ENCODE data around the gene KLK8.

KLK8 gene

DNA sequence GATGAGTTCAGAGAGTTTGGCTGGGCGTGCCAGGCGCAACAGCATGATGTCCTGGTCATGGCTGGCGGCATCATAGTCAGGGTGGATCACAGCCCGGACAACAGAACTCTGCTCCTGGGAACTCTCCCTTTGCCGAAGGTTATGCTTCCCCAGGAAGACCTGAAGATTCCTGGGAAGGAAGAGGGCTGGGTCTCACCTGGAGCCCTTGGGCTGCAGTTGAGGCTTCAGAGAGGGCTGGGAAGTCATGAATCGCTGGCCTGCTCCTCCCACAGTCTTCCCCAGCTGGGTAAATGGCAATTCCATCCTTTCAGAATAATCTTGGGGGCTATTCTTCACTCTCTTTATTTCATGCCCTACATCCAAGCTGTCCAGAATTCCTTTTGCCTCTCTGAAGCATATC lies 38.0 kb downstream of the KLK8 start:
- Histone ChIP-seq H4K12ac (ENCODE audit: low read depth, low read length) (no peak overlapping the region), H3K4me3 (ENCODE audit: low read depth, low read length) (no peak overlapping the region), H3K36me3 (ENCODE audit: control insufficient read depth in 1 of 2, insufficient read depth in 2 of 2, low read length in 2 of 2) (peaks cover 0 to 2% of the 10 kb centered on the region in 2 experiments), H2BK12ac (ENCODE audit: low read length) (no peak overlapping the region), H3K4me1 (ENCODE audit: control insufficient read depth in 1 of 2, insufficient read depth in 2 of 2, low read length in 2 of 2) (peaks cover 5 to 6% of the 10 kb centered on the region in 2 experiments), H3K79me1 (ENCODE audit: low read length) (peaks cover 4% of the 10 kb centered on the region), H3K27ac (ENCODE audit: low read depth, low read length) (no peak overlapping the region), H3K4ac (ENCODE audit: low read depth, low read length) (no peak overlapping the region), H2BK120ac (ENCODE audit: insufficient read depth, low read length, poor library complexity) (no peak overlapping the region), H4K91ac (ENCODE audit: low read depth, low read length) (no peak overlapping the region), H3K27me3 (ENCODE audit: insufficient read depth, low read length) (no peaks in the 10 kb centered on the region), H3K9me3 (ENCODE audit: insufficient read depth, low read depth, low read length) (no peaks in the 10 kb centered on the region), H2AK5ac (ENCODE audit: low read length) (no peak overlapping the region), H3K4me2 (ENCODE audit: low read length) (no peak overlapping the region), H3K9ac (ENCODE audit: low read length) (no peak overlapping the region), H3K14ac (ENCODE audit: low read length) (no peak overlapping the region), H2AFZ (ENCODE audit: insufficient read depth, low read length, poor library complexity) (no peak overlapping the region), H3K18ac (ENCODE audit: low read length) (no peak overlapping the region), H4K8ac (ENCODE audit: low read depth, low read length) (no peak overlapping the region), H3K23ac (ENCODE audit: low read length) (no peak overlapping the region), H2BK5ac (ENCODE audit: low read depth, low read length, poor library complexity) (no peak overlapping the region), H3K79me2 (ENCODE audit: control insufficient read depth, insufficient read depth, low read length, poor library complexity) (no peaks in the 10 kb centered on the region)
- no peak for DNase-seq
- WGBS (ENCODE audit: extremely low coverage, insufficient coverage, insufficient read length): no CpG with 5 or more reads among the region's 6 CpGs

GRCh38 chr19:50962245-50962644 lies 39.2 kb downstream of the KLK8 start:
- Histone ChIP-seq H2AK5ac (ENCODE audit: low read length) (no peak overlapping the region), H3K27me3 (ENCODE audit: insufficient read depth, low read length) (no peaks in the 10 kb centered on the region), H3K4me1 (ENCODE audit: control insufficient read depth in 1 of 2, insufficient read depth in 2 of 2, low read length in 2 of 2) (no peaks in the 10 kb centered on the region), H3K23ac (ENCODE audit: low read length) (no peak overlapping the region), H3K9me3 (ENCODE audit: insufficient read depth, low read depth, low read length) (no peaks in the 10 kb centered on the region), H3K4me3 (ENCODE audit: low read depth, low read length) (no peak overlapping the region), H3K79me2 (ENCODE audit: control insufficient read depth, insufficient read depth, low read length, poor library complexity) (no peaks in the 10 kb centered on the region), H2BK5ac (ENCODE audit: low read depth, low read length, poor library complexity) (no peak overlapping the region), H3K4me2 (ENCODE audit: low read length) (no peak overlapping the region), H3K79me1 (ENCODE audit: low read length) (no peaks in the 10 kb centered on the region), H4K91ac (ENCODE audit: low read depth, low read length) (no peak overlapping the region), H3K9ac (ENCODE audit: low read length) (no peak overlapping the region), H2AFZ (ENCODE audit: insufficient read depth, low read length, poor library complexity) (no peak overlapping the region), H3K36me3 (ENCODE audit: control insufficient read depth in 1 of 2, insufficient read depth in 2 of 2, low read length in 2 of 2) (peaks cover 0 to 2% of the 10 kb centered on the region in 2 experiments), H4K12ac (ENCODE audit: low read depth, low read length) (no peak overlapping the region), H3K18ac (ENCODE audit: low read length) (no peak overlapping the region), H4K8ac (ENCODE audit: low read depth, low read length) (no peak overlapping the region), H3K27ac (ENCODE audit: low read depth, low read length) (no peak overlapping the region), H2BK120ac (ENCODE audit: insufficient read depth, low read length, poor library complexity) (no peak overlapping the region), H3K4ac (ENCODE audit: low read depth, low read length) (no peak overlapping the region), H2BK12ac (ENCODE audit: low read length) (no peak overlapping the region), H3K14ac (ENCODE audit: low read length) (no peak overlapping the region)
- no peak for DNase-seq
- WGBS (ENCODE audit: extremely low coverage, insufficient coverage, insufficient read length): no CpG with 5 or more reads among the region's 1 CpG

GRCh38 chr19:50959731-50960500 lies 41.5 kb downstream of the KLK8 start:
- Histone ChIP-seq H3K4me3 (ENCODE audit: low read depth, low read length) (no peak overlapping the region), H3K79me1 (ENCODE audit: low read length) (no peaks in the 10 kb centered on the region), H2AK5ac (ENCODE audit: low read length) (no peak overlapping the region), H3K36me3 (ENCODE audit: control insufficient read depth in 1 of 2, insufficient read depth in 2 of 2, low read length in 2 of 2) (peaks cover 0 to 2% of the 10 kb centered on the region in 2 experiments), H4K91ac (ENCODE audit: low read depth, low read length) (no peak overlapping the region), H4K12ac (ENCODE audit: low read depth, low read length) (no peak overlapping the region), H3K9me3 (ENCODE audit: insufficient read depth, low read depth, low read length) (no peaks in the 10 kb centered on the region), H4K8ac (ENCODE audit: low read depth, low read length) (no peak overlapping the region), H3K14ac (ENCODE audit: low read length) (no peak overlapping the region), H3K79me2 (ENCODE audit: control insufficient read depth, insufficient read depth, low read length, poor library complexity) (no peaks in the 10 kb centered on the region), H3K4me1 (ENCODE audit: control insufficient read depth in 1 of 2, insufficient read depth in 2 of 2, low read length in 2 of 2) (no peaks in the 10 kb centered on the region), H3K23ac (ENCODE audit: low read length) (no peak overlapping the region), H2BK12ac (ENCODE audit: low read length) (no peak overlapping the region), H3K27ac (ENCODE audit: low read depth, low read length) (no peak overlapping the region), H2AFZ (ENCODE audit: insufficient read depth, low read length, poor library complexity) (no peak overlapping the region), H3K4me2 (ENCODE audit: low read length) (no peak overlapping the region), H2BK5ac (ENCODE audit: low read depth, low read length, poor library complexity) (no peak overlapping the region), H3K4ac (ENCODE audit: low read depth, low read length) (no peak overlapping the region), H3K18ac (ENCODE audit: low read length) (no peak overlapping the region), H3K27me3 (ENCODE audit: insufficient read depth, low read length) (no peaks in the 10 kb centered on the region), H2BK120ac (ENCODE audit: insufficient read depth, low read length, poor library complexity) (no peak overlapping the region), H3K9ac (ENCODE audit: low read length) (no peak overlapping the region)
- no peak for DNase-seq
- WGBS (ENCODE audit: extremely low coverage, insufficient coverage, insufficient read length): no CpG with 5 or more reads among the region's 9 CpGs

DNA sequence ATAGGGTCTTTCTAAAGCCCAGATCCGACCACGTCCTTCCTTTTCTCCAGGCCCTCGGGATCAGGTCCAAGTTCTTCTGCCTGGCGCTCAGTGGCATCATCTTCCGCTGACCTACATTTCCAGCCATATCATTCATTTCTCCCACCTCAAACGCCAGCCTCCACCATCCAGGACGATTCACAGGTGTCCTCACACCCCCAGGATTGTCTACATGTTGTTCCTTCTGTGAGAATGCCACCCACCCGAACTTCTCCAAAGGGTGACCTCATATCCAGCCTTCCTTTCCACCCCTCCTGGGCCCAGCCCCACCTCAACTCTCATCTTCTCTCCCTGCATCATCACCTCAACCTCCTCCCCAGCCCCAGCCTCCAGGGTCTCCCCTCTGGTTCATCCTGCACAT lies 43.8 kb downstream of the KLK8 start:
- Histone ChIP-seq H4K8ac (ENCODE audit: low read depth, low read length) (no peak overlapping the region), H3K4me2 (ENCODE audit: low read length) (no peak overlapping the region), H2BK5ac (ENCODE audit: low read depth, low read length, poor library complexity) (no peak overlapping the region), H3K9me3 (ENCODE audit: insufficient read depth, low read depth, low read length) (no peaks in the 10 kb centered on the region), H3K4ac (ENCODE audit: low read depth, low read length) (no peak overlapping the region), H3K27me3 (ENCODE audit: insufficient read depth, low read length) (no peaks in the 10 kb centered on the region), H3K4me1 (ENCODE audit: control insufficient read depth in 1 of 2, insufficient read depth in 2 of 2, low read length in 2 of 2) (no peaks in the 10 kb centered on the region), H3K79me1 (ENCODE audit: low read length) (no peaks in the 10 kb centered on the region), H3K4me3 (ENCODE audit: low read depth, low read length) (no peak overlapping the region), H3K23ac (ENCODE audit: low read length) (no peak overlapping the region), H4K91ac (ENCODE audit: low read depth, low read length) (no peak overlapping the region), H4K12ac (ENCODE audit: low read depth, low read length) (no peak overlapping the region), H3K14ac (ENCODE audit: low read length) (no peak overlapping the region), H3K18ac (ENCODE audit: low read length) (no peak overlapping the region), H2BK120ac (ENCODE audit: insufficient read depth, low read length, poor library complexity) (no peak overlapping the region), H2AFZ (ENCODE audit: insufficient read depth, low read length, poor library complexity) (no peak overlapping the region), H3K79me2 (ENCODE audit: control insufficient read depth, insufficient read depth, low read length, poor library complexity) (no peaks in the 10 kb centered on the region), H2BK12ac (ENCODE audit: low read length) (no peak overlapping the region), H2AK5ac (ENCODE audit: low read length) (no peak overlapping the region), H3K9ac (ENCODE audit: low read length) (no peak overlapping the region), H3K27ac (ENCODE audit: low read depth, low read length) (no peak overlapping the region), H3K36me3 (ENCODE audit: control insufficient read depth in 1 of 2, insufficient read depth in 2 of 2, low read length in 2 of 2) (no peaks in the 10 kb centered on the region)
- no peak for DNase-seq
- WGBS (ENCODE audit: extremely low coverage, insufficient coverage, insufficient read length): no CpG with 5 or more reads among the region's 8 CpGs
